ENCODE results near the gene EXOC4.

Gene EXOC4

DNA sequence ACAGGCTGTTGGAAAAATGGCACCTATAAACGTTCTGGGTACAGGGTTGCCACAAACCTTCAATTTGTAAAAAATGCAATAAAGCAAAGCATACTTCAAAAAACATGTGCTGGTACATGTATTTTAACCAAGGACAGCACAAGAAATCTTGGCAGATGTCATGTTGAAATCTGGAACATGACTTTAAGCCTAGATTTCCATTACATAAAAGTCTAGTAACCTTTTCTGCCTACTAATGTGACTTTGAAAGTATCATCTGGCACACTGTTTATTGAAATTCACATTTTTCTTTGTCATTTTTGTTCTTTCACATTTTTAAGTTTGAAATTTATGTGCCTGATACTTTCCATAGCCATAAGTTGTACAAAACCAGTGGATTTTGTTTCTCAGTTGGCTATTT, 296.8 kb downstream of the EXOC4 start:
- no peak for DNase-seq

DNA sequence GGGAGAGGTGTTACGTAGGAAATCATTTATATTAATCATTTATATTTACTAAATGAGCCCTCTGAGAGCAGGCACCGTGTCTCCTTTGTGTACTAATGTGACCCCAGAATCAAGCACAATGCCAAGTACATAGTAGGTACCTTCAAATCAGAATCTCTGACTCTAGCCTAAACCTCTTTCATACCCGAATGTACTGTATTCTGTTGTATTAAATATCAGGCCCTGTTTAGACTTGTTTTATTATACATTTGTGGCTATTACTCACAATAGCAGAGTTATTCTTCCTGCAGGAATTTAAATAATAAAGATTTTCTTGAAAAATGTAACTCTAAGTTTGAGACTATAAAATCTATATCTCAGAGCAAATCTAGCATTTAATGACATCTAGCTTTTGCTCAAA, 297.3 kb downstream of the EXOC4 start:
- no peak for DNase-seq

GRCh38 chr7:133550811-133551210, 297.9 kb downstream of the EXOC4 start:
- no peak for DNase-seq

- DNase-seq = no peak
These were observed 298.6 kb downstream of the EXOC4 start for GRCh38 chr7:133551466-133551865.

DNA sequence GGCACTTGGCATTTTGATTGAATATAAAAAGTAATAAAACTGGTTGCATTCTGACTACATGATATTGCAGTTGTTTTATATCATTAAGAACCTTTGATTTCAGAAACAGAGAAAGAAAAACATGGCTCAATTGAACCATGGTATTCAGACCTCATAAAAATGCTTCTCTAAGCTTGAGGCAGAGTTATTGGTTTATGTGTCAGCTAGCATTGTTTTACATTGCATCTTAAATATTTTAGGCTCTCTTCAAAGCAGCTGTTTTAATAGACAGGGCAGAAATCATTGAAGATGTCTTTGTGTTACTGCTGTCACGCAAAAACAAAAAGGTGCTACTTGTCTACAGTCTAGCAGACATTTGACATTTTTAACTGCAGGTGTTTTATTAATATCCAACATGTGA, 299.2 kb downstream of the EXOC4 start:
- DNase-seq = no peak

DNA sequence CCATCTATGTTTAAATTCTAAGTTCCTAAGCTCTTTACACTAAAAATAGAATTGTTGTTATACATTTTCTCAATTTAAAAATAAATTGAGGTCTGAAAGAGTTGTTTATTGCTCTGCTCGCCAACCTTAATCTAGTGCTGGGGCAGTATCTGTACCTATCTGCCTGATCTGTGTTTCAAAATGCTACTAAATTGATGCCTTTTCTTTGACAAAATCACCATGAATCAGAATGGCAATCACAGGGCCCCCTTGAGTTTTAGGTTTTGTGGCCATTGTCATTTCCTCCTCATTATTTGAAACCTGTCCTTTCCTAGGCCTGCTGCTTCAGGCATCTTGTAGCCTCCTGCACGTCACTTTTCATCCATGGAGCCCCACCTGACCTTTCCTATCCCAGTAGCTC, 301.5 kb downstream of the EXOC4 start:
- no peak for DNase-seq

DNA sequence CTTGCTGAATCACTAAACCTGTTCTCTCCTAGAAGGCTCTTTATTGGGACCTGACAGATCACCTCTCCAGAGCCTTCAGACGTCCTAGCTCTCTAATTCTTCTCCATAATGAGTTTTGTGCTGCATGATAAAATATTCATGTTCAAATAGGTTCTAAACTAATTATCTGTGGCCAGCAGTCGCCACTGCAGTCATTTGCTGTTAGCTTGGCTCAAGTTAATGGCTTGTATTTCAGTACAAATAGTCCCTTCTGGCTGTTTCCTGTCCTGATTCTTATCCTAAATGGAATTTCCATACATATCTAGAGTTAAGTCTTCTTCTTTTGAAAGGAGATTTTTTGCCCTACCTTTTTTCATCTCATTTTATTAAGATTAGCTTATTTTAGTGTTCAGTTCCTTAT, 303.2 kb downstream of the EXOC4 start:
- no peak for DNase-seq

GRCh38 chr7:133556553-133556952, 303.7 kb downstream of the EXOC4 start:
- DNase-seq = no peak

- no peak for DNase-seq
These were observed 308.0 kb downstream of the EXOC4 start for GRCh38 chr7:133560900-133561299.

DNA sequence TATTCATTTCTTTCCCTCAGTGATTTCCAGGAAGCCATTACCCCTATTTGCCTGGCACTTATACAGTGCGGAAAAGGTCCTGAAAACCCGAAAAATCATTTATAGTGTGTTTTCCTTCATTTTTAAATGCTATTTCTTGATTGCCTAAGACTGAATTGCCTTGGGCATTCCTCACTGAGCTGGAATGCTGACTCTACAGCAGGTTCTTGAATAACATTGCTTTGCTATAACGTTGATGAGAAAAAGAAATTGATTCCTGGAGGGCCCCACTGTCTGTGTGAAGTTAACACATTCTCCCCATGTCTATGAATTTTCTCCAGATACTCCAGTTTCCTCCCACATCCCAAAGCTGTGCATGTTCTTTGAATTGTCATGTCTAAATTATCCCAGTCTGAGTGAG, 308.5 kb downstream of the EXOC4 start:
- no peak for DNase-seq

DNA sequence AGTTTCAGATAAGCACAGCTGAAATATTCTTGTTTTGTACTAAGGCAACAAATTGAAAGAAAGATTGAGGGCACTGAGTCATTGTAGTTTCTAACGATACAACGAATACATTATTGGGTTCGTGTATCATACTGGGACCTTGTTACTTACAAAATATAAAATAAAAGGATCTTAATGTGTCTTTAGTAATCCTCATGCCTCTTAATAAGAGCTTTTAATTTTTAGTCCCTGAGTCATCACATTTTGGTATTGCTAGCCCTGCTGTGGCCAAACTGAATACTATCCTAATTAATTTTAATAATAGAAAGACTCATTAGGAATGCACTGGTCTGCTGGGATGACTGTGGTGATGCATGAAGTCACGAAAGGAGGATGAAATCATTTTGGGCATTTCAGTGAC, 309.7 kb downstream of the EXOC4 start:
- DNase-seq = no peak

DNA sequence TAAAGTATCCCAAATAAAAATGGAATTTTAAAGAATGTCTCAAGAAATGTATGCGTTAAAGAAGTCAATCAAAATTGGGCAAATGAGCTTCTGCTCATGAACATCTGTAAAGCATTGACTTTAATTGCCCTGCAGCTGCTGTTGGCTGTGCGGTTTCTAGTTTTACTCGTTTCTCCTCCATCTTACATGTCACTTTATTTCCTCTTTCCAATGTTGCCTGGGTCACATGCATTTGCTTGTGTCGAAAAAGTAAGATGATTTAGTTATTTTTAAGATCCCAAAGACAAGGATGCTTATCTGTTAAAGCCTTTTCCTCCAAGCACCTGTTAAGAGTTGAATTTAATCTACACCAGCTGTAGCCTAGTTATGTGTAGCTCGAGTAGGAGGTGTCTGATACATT, 310.4 kb downstream of the EXOC4 start:
- no peak for DNase-seq

- DNase-seq = no peak
These were observed 311.6 kb downstream of the EXOC4 start for GRCh38 chr7:133564484-133564883.

- DNase-seq = no peak
These were observed 315.7 kb downstream of the EXOC4 start for GRCh38 chr7:133568544-133568943.

DNA sequence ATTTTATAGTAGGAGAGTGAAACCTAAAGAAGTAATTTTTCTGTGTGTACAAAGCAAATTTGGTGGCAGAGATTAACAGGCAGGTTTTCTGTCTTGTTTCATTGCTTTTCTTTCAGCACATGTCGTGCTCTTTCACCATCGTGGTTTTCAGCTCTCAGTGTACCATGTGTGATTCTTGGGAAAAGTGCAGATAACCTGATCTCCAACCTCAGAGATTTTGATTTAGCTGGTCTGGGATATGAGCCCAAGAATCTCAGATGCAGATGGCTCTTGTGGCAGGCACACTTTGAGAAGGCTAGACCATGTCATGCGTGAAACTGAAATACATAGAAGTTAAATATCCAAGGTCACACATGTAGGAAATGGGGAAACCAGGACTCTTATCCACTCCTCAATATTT, 317.4 kb downstream of the EXOC4 start:
- no peak for DNase-seq

GRCh38 chr7:133571076-133571475, 318.2 kb downstream of the EXOC4 start:
- no peak for DNase-seq

DNA sequence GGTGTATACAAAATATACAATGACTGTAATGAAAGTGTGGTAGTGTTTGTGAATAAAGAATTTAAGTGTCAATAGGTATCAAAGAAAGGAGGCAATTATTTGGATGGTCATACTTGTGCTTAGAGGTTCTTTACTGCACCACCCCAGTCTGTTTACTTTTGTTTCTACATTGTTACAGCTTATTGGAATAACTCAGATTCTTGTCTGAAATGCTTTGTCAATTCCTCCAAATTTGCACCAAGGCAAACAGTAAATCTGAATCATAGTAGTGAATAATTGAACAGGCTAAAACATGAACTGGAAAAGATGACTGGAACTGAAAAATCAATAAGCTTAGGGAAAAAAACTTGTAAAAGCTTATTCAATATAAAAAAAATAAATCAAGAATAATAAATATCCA, 319.2 kb downstream of the EXOC4 start:
- no peak for DNase-seq

- DNase-seq = no peak
These were observed 320.0 kb downstream of the EXOC4 start for GRCh38 chr7:133572843-133573242.

DNA sequence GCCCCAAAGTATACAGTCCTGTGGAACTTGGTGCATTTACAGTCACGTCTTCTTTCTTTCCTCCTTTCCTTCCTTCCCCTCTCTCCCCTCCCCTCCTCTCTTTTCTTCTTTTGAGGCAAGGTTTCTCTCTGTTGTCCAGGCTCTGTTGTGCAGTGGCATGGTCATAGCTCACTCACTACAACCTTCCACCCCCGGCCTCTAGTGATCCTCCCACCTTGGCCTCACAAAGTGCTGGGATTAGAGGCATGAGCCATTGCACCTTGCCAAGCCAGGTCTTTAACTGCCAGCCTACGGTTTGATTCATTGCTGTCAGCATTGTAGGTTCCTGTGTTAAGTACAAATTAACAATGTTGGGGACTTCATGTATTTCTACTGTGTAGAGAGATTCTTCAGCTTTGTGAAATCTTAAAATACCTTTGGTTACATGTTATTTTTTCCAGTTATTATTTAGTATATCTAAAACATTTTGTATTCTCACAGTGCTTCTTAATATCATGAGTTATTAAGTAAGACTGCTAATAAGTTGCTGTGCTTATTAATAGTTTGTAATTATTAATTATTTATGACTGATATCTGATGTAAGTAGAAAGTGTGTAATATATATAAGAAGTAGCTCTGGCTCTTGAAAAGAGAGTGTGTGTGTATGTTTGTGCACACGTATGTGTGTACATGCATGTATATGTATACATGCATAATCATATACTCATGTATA, 320.8 kb downstream of the EXOC4 start:
- no peak for DNase-seq

DNA sequence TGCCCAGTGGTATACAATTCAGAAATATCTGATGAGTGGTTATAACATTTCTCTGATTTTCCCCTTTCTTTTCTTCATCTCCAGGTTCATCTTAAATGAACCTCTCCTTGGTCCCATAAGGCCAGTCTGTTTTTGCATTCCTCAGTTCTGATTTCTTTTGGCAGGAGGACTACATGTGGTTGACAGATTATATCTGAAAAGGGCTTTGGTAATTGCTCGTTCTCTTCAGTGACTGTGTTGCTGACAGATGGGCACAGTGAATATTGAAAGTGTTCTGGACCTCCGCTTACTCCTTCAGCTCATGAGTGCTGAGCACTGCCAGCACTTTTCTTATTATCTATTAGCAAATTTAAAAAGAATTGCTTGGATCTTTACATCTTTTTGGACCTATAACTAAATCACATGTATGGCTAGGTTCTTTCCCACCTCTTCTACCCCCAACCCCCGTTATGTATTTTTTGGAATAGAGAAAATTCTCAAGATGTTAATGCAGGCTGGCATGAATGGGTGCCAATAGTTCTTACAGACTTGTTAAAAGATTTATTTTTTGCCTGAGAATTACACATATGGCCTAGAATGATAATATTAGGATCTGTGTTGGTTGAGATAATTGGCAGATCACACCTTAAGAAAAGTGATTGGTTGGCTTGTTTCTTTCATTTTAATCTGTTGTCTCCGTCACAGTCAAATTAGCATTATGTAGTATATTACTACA, 323.0 kb downstream of the EXOC4 start:
- no peak for DNase-seq

GRCh38 chr7:133576612-133577168, 323.8 kb downstream of the EXOC4 start:
- DNase-seq = no peak

DNA sequence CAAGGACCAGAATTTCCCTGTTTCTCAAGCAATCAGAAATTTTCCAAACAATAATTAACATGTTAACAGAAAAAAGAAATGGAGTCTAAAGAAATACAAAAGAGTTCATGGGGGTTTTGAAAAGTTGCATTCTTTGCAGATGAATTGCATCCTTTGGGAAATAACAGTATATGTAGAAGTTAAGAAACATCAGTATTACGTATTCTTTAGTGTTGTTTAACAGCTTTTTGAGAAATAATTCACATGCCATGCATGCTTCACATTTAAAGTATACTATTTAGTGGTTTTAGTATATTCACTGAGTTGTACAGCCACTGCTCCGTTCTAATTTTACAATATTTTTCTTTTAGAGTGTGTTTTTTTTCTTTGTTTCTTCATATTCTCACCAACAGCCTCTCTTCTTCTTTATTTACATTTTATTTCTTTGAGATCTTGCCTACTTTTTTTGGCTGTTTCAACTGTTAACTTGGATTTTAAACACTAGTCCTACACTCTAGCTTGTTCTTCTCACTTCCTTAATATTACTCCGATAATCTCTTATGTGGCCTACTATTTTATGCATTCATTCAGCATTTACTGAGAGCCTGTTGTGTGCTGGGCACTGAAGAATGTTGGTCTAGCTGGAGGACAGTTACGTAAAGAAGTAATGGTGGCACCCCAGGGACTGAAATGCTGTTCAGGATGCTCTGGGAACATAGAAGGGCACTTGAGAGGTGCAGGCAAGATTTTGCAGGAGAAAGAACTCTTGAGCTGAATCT, 330.1 kb downstream of the EXOC4 start:
- DNase-seq = no peak

DNA sequence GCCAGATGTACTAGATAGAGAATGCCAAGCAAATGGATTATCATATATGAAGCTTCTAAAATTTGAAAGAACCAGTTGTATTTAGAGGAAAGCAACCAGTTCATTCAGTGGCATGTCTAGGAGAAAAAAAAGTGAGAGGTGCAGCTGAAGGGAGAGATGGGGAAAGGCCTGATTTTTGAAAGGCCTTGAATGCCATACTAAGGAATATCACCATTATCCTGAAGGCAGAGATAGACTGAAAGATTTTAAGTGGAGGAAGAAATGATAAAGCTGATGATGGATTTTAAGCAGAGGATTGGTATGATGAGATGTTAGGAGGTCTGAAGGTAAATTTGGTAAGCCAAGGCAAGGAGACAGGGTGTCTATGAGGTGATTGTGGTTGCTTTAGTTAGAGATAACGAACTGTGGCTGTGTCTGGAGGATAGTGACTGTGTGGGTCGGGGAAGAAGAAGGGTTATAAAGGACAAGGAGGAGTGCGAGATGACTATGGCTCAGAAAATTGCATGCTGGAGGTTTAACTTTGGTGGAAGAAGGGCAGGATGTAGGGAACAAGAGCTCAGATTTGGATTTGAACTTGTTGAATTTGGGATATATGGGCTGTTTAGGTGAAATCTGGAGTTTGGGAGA, 330.8 kb downstream of the EXOC4 start:
- DNase-seq = no peak

Measured in hippocampal formation (tissue), 2 donors.